GM18873 (cell line): ENCODE measurements around the gene ASS1.

Source experiments
- ATAC-seq: cut with Tn5 transposase; IDR thresholded peaks from one replicate; pipeline ENCODE4 v1.9.1; 2021; ENCODE audit warnings: mild to moderate bottlenecking, moderate library complexity, moderate number of reproducible peaks; ENCODE audit not compliant: unreplicated experiment, low FRiP score

Gene ASS1

GRCh38 chr9:130549093-130549735 lies 104.5 kb downstream of the ASS1 start:
- ATAC-seq: no peak
